Measurements from ENCODE around the gene RCVRN. TPM values are rescaled to one million over a fixed set of nuclear protein-coding genes. Genes with fewer than 3 reads are reported as not detected.

The RCVRN gene
- total RNA-seq, 2 experiments from 2014 or later = not detected

GRCh38 chr17:9886141-9886930, 18.7 kb downstream of the RCVRN start:
- ChIA-PET CTCF (no interaction called here), POLR2A (no interaction called here)
- Mint-ChIP-seq H3K4me1 (ENCODE audit: low read depth) (no peaks in the 10 kb centered on the region), H3K36me3 (no peaks in the 10 kb centered on the region), H3K27me3 (peaks cover 3% of the 10 kb centered on the region), H3K9me3 (peaks cover 20% of the 10 kb centered on the region), H3K4me3 (no peak overlapping the region), H3K27ac (no peak overlapping the region)
- DNase-seq = no peak
- intact Hi-C loops (cut with micrococcal nuclease) = no loop called here

- POLR2A ChIA-PET = no interaction called here
- peaks cover 2% of the 10 kb centered on the region for H3K36me3 Mint-ChIP-seq
- CTCF ChIA-PET = no interaction called here
- no peak for DNase-seq
- intact Hi-C loops (cut with micrococcal nuclease) = no loop called here
- H3K27me3 Mint-ChIP-seq = no peaks in the 10 kb centered on the region
- H3K4me3 Mint-ChIP-seq = no peak overlapping the region
- peaks cover 22% of the 10 kb centered on the region for H3K9me3 Mint-ChIP-seq
- H3K27ac Mint-ChIP-seq = no peak overlapping the region
- no peaks in the 10 kb centered on the region for H3K4me1 Mint-ChIP-seq (ENCODE audit: low read depth)
Observed at GRCh38 chr17:9883451-9883850, 21.6 kb downstream of the RCVRN start.

GRCh38 chr17:9880582-9880999, 24.5 kb downstream of the RCVRN start:
- H3K27ac Mint-ChIP-seq = no peak overlapping the region
- H3K27me3 Mint-ChIP-seq = peaks cover 5% of the 10 kb centered on the region
- peaks cover 2% of the 10 kb centered on the region for H3K36me3 Mint-ChIP-seq

GRCh38 chr17:9878786-9879525, 26.1 kb downstream of the RCVRN start:
- Mint-ChIP-seq H3K27me3 (peaks cover 5% of the 10 kb centered on the region), H3K36me3 (peaks cover 2% of the 10 kb centered on the region), H3K4me1 (ENCODE audit: low read depth) (no peaks in the 10 kb centered on the region), H3K4me3 (no peak overlapping the region), H3K9me3 (peaks cover 20% of the 10 kb centered on the region), H3K27ac (no peak overlapping the region)
- intact Hi-C loops (cut with micrococcal nuclease) = no loop called here
- ChIA-PET POLR2A (no interaction called here), CTCF (no interaction called here)
- DNase-seq = no peak

More at GRCh38 chr17:9880582-9880999, 24.5 kb downstream of the RCVRN start:
- ChIA-PET POLR2A (no interaction called here), CTCF (no interaction called here)
- intact Hi-C loops (cut with micrococcal nuclease) = no loop called here
- no peak overlapping the region for H3K4me3 Mint-ChIP-seq
- H3K9me3 Mint-ChIP-seq = peaks cover 22% of the 10 kb centered on the region
- DNase-seq = no peak
- H3K4me1 Mint-ChIP-seq (ENCODE audit: low read depth) = no peaks in the 10 kb centered on the region

GRCh38 chr17:9878356-9878755, 26.7 kb downstream of the RCVRN start:
- H3K27ac Mint-ChIP-seq = no peak overlapping the region
- POLR2A ChIA-PET = no interaction called here
- CTCF ChIA-PET = no interaction called here

GRCh38 chr17:9875441-9875840, 29.6 kb downstream of the RCVRN start:
- CTCF ChIA-PET = no interaction called here
- no peak for DNase-seq
- intact Hi-C loops (cut with micrococcal nuclease) = no loop called here
- no peaks in the 10 kb centered on the region for H3K36me3 Mint-ChIP-seq
- H3K9me3 Mint-ChIP-seq = no peaks in the 10 kb centered on the region
- H3K4me3 Mint-ChIP-seq = no peak overlapping the region
- POLR2A ChIA-PET = no interaction called here
- H3K27me3 Mint-ChIP-seq = peaks cover 9% of the 10 kb centered on the region
- no peaks in the 10 kb centered on the region for H3K4me1 Mint-ChIP-seq (ENCODE audit: low read depth)
- no peak overlapping the region for H3K27ac Mint-ChIP-seq

More at GRCh38 chr17:9878356-9878755, 26.7 kb downstream of the RCVRN start:
- no peak for DNase-seq
- intact Hi-C loops (cut with micrococcal nuclease) = no loop called here
- peaks cover 16% of the 10 kb centered on the region for H3K9me3 Mint-ChIP-seq
- H3K4me1 Mint-ChIP-seq (ENCODE audit: low read depth) = no peaks in the 10 kb centered on the region
- H3K4me3 Mint-ChIP-seq = no peak overlapping the region
- H3K27me3 Mint-ChIP-seq = peaks cover 5% of the 10 kb centered on the region
- H3K36me3 Mint-ChIP-seq = peaks cover 2% of the 10 kb centered on the region

GRCh38 chr17:9874722-9875121, 30.3 kb downstream of the RCVRN start:
- Mint-ChIP-seq H3K36me3 (no peaks in the 10 kb centered on the region), H3K27ac (no peak overlapping the region), H3K4me1 (ENCODE audit: low read depth) (no peaks in the 10 kb centered on the region), H3K27me3 (peaks cover 9% of the 10 kb centered on the region), H3K4me3 (no peak overlapping the region), H3K9me3 (no peaks in the 10 kb centered on the region)
- ChIA-PET POLR2A (no interaction called here), CTCF (no interaction called here)
- intact Hi-C loops (cut with micrococcal nuclease) = no loop called here
- DNase-seq = no peak

- CTCF ChIA-PET = no interaction called here
- Mint-ChIP-seq H3K36me3 (no peaks in the 10 kb centered on the region), H3K27me3 (peaks cover 12% of the 10 kb centered on the region), H3K4me1 (ENCODE audit: low read depth) (no peaks in the 10 kb centered on the region), H3K4me3 (no peak overlapping the region), H3K9me3 (no peaks in the 10 kb centered on the region), H3K27ac (no peak overlapping the region)
- DNase-seq = no peak
- intact Hi-C loops (cut with micrococcal nuclease) = no loop called here
- POLR2A ChIA-PET = no interaction called here
Observed at GRCh38 chr17:9872852-9873251, 32.2 kb downstream of the RCVRN start.

GRCh38 chr17:9868552-9868951, 36.5 kb downstream of the RCVRN start:
- Mint-ChIP-seq H3K36me3 (no peaks in the 10 kb centered on the region), H3K9me3 (no peaks in the 10 kb centered on the region), H3K4me1 (ENCODE audit: low read depth) (no peaks in the 10 kb centered on the region), H3K27me3 (peaks cover 7% of the 10 kb centered on the region), H3K27ac (no peak overlapping the region), H3K4me3 (no peak overlapping the region)
- CTCF ChIA-PET = no interaction called here
- no peak for DNase-seq
- POLR2A ChIA-PET = no interaction called here
- intact Hi-C loops (cut with micrococcal nuclease) = no loop called here

- H3K36me3 Mint-ChIP-seq = no peaks in the 10 kb centered on the region
- H3K27me3 Mint-ChIP-seq = peaks cover 5% of the 10 kb centered on the region
- H3K4me1 Mint-ChIP-seq (ENCODE audit: low read depth) = no peaks in the 10 kb centered on the region
- H3K9me3 Mint-ChIP-seq = no peaks in the 10 kb centered on the region
- ChIA-PET POLR2A (no interaction called here), CTCF (interaction anchor here (1.2 kb wide), 1 partner anchor 9 kb away, joined by 3 read pairs; no protein-coding TSS in a partner anchor)
- DNase-seq = no peak
- no peak overlapping the region for H3K4me3 Mint-ChIP-seq
- no peak overlapping the region for H3K27ac Mint-ChIP-seq
- intact Hi-C loops (cut with micrococcal nuclease) = no loop called here
Observed at GRCh38 chr17:9865586-9865985, 39.5 kb downstream of the RCVRN start.

- no peak for DNase-seq
- no peak overlapping the region for H3K27ac Mint-ChIP-seq
- CTCF ChIA-PET = no interaction called here
Observed at GRCh38 chr17:9862949-9863348, 42.1 kb downstream of the RCVRN start.

GRCh38 chr17:9862220-9862619, 42.9 kb downstream of the RCVRN start:
- no peak for DNase-seq
- ChIA-PET POLR2A (no interaction called here), CTCF (no interaction called here)
- intact Hi-C loops (cut with micrococcal nuclease) = no loop called here
- no peaks in the 10 kb centered on the region for H3K4me1 Mint-ChIP-seq (ENCODE audit: low read depth)
- H3K36me3 Mint-ChIP-seq = no peaks in the 10 kb centered on the region
- H3K27me3 Mint-ChIP-seq = peaks cover 1% of the 10 kb centered on the region
- no peak overlapping the region for H3K27ac Mint-ChIP-seq
- no peak overlapping the region for H3K4me3 Mint-ChIP-seq
- H3K9me3 Mint-ChIP-seq = peaks cover 9% of the 10 kb centered on the region

More at GRCh38 chr17:9862949-9863348, 42.1 kb downstream of the RCVRN start:
- POLR2A ChIA-PET = no interaction called here
- H3K4me1 Mint-ChIP-seq (ENCODE audit: low read depth) = no peaks in the 10 kb centered on the region
- H3K9me3 Mint-ChIP-seq = peaks cover 9% of the 10 kb centered on the region
- H3K27me3 Mint-ChIP-seq = peaks cover 1% of the 10 kb centered on the region
- no peak overlapping the region for H3K4me3 Mint-ChIP-seq
- H3K36me3 Mint-ChIP-seq = no peaks in the 10 kb centered on the region
- intact Hi-C loops (cut with micrococcal nuclease) = no loop called here

- Mint-ChIP-seq H3K4me1 (ENCODE audit: low read depth) (no peaks in the 10 kb centered on the region), H3K27ac (no peak overlapping the region), H3K27me3 (peaks cover 1% of the 10 kb centered on the region), H3K36me3 (no peaks in the 10 kb centered on the region), H3K9me3 (peaks cover 9% of the 10 kb centered on the region), H3K4me3 (no peak overlapping the region)
- POLR2A ChIA-PET = no interaction called here
- DNase-seq = no peak
- CTCF ChIA-PET = no interaction called here
- intact Hi-C loops (cut with micrococcal nuclease) = no loop called here
Observed at GRCh38 chr17:9860851-9861250, 44.2 kb downstream of the RCVRN start.
